ENCODE data around the gene MUC20.

DNA sequence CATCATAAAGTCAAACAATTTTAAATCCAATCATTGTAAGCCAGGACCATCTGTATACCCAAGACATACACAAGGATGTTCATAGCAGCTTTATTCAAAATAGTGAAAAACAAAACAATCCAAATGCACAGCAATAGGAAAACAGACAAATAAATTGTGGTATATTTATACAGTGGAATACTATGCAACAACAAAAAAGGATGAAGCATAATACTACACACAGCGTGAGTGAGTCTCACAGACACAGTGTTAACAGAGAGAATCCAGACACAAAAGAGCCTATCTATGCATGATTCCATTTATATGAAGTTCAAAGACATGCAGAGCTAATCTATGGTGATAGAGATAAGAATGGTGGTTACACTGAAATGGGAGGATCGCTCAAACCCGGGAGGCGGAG lies 5.6 kb upstream of the MUC20 start:
- TF ChIP-seq STAT5A (IDR thresholded peaks at IDR 0.05; ENCODE audit: borderline replicate concordance, low read length) (no peak), ZFP1 (CRISPR knock-in tag; IDR thresholded peaks at IDR 0.05) (no peak), IRF2 (CRISPR knock-in tag; IDR thresholded peaks at IDR 0.05) (no peak), ZEB2 (IDR thresholded peaks at IDR 0.05) (no peak), NR3C1 (CRISPR knock-in tag; IDR thresholded peaks at IDR 0.05) (no peak), NONO (IDR thresholded peaks at IDR 0.05; ENCODE audit: low read depth in 2 of 2, low read length in 1 of 2) (no peak)
- TF ChIP-seq, protein P1, sequence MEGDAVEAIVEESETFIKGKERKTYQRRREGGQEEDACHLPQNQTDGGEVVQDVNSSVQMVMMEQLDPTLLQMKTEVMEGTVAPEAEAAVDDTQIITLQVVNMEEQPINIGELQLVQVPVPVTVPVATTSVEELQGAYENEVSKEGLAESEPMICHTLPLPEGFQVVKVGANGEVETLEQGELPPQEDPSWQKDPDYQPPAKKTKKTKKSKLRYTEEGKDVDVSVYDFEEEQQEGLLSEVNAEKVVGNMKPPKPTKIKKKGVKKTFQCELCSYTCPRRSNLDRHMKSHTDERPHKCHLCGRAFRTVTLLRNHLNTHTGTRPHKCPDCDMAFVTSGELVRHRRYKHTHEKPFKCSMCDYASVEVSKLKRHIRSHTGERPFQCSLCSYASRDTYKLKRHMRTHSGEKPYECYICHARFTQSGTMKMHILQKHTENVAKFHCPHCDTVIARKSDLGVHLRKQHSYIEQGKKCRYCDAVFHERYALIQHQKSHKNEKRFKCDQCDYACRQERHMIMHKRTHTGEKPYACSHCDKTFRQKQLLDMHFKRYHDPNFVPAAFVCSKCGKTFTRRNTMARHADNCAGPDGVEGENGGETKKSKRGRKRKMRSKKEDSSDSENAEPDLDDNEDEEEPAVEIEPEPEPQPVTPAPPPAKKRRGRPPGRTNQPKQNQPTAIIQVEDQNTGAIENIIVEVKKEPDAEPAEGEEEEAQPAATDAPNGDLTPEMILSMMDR (IDR thresholded peaks at IDR 0.05 in 2 of 3, conservative IDR thresholded peaks at IDR 0.05 in 1 of 3; ENCODE audit: insufficient read depth in 2 of 3, low read depth in 1 of 3, low read length in 3 of 3), result no peak
